Endothelial cell (in vitro differentiated cells): ENCODE measurements around the gene RAD1. TPM values are rescaled to one million over a fixed set of nuclear protein-coding genes. Genes with fewer than 3 reads are reported as not detected.

Experiments
- DNase-seq: peaks from one replicate; pipeline ENCODE4 v3.0.0; 2021; ENCODE audit warnings: low spot score
- H3K27ac Mint-ChIP-seq: one replicate; pipeline ENCODE4 v1.8.0; 2021; ENCODE audit warnings: mixed read lengths, inconsistent platforms; ENCODE audit not compliant: unreplicated experiment
- H3K27me3 Mint-ChIP-seq: one replicate; pipeline ENCODE4 v1.8.0; 2021; ENCODE audit warnings: mild to moderate bottlenecking, moderate library complexity, mixed read lengths, inconsistent platforms; ENCODE audit not compliant: unreplicated experiment
- H3K36me3 Mint-ChIP-seq: one replicate; pipeline ENCODE4 v1.8.0; 2021; ENCODE audit warnings: mild to moderate bottlenecking, low read depth, mixed read lengths, inconsistent platforms; ENCODE audit not compliant: unreplicated experiment
- H3K4me1 Mint-ChIP-seq: one replicate; pipeline ENCODE4 v1.8.0; 2021; ENCODE audit warnings: mild to moderate bottlenecking, mixed read lengths, inconsistent platforms; ENCODE audit not compliant: unreplicated experiment
- H3K4me3 Mint-ChIP-seq: one replicate; pipeline ENCODE4 v1.8.0; 2021; ENCODE audit warnings: mild to moderate bottlenecking, mixed read lengths, inconsistent platforms; ENCODE audit not compliant: unreplicated experiment
- H3K9me3 Mint-ChIP-seq: one replicate; pipeline ENCODE4 v1.8.0; 2021; ENCODE audit warnings: mixed read lengths, inconsistent platforms; ENCODE audit not compliant: unreplicated experiment
- CTCF ChIP-seq: fragments of 200-600 bp; sonication (generic); IDR thresholded peaks from one replicate; pipeline ENCODE4 v1.5.0; 2021; ENCODE audit warnings: antibody characterized with exemption; ENCODE audit not compliant: unreplicated experiment
- total RNA-seq: library from RNA; stranded (reverse); fragmentation: NEBNext Ultra II Directional; extraction: Animal tissue kit (Norgen Biotek cat#: 25700); gene quantifications from one replicate; pipeline ENCODE4 v1.2.1, GENCODE V29; 2021; ENCODE audit not compliant: unreplicated experiment

RAD1 gene
- total RNA-seq, 1 donor from 2014 or later = 15.2 TPM

GRCh38 chr5:34944460-34945047, 29.2 kb upstream of the RAD1 start:
- no peaks in the 10 kb centered on the region for H3K9me3 Mint-ChIP-seq
- peaks cover 31% of the 10 kb centered on the region for H3K36me3 Mint-ChIP-seq
- no peak overlapping the region for H3K27ac Mint-ChIP-seq
- no peak overlapping the region for H3K4me3 Mint-ChIP-seq
- no peak for DNase-seq
- TF ChIP-seq CTCF = no peak
- no peaks in the 10 kb centered on the region for H3K4me1 Mint-ChIP-seq
- no peaks in the 10 kb centered on the region for H3K27me3 Mint-ChIP-seq

DNA sequence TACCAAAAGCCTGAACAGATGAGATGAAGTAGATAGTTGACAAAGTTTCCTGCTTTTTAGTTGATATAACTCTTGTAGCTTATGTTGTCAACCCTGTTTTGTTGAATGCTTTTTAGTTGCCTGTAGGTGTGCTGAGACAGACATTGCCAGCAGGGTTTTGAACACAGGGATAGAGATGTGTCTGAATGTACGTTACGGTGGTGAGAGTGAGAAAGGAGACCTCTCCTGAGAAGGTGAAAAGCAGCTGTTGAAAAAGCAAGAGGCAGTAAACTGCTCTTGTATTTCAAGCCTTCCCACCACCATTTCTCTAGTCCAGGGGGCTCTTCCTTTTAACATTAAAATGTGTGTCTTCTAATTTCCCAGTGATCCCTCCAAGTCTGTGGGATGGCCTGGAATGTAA, 28.7 kb upstream of the RAD1 start:
- H3K4me1 Mint-ChIP-seq = no peaks in the 10 kb centered on the region
- H3K36me3 Mint-ChIP-seq = peaks cover 30% of the 10 kb centered on the region
- no peaks in the 10 kb centered on the region for H3K27me3 Mint-ChIP-seq
- no peaks in the 10 kb centered on the region for H3K9me3 Mint-ChIP-seq
- no peak overlapping the region for H3K27ac Mint-ChIP-seq
- no peak overlapping the region for H3K4me3 Mint-ChIP-seq
- no peak for DNase-seq
- TF ChIP-seq CTCF = no peak

- Mint-ChIP-seq H3K27ac (no peak overlapping the region), H3K9me3 (no peaks in the 10 kb centered on the region), H3K36me3 (peaks cover 33% of the 10 kb centered on the region), H3K4me3 (no peak overlapping the region), H3K4me1 (no peaks in the 10 kb centered on the region), H3K27me3 (no peaks in the 10 kb centered on the region)
- TF ChIP-seq CTCF = no peak
- no peak for DNase-seq
These were observed 26.6 kb upstream of the RAD1 start for GRCh38 chr5:34941936-34942335.

DNA sequence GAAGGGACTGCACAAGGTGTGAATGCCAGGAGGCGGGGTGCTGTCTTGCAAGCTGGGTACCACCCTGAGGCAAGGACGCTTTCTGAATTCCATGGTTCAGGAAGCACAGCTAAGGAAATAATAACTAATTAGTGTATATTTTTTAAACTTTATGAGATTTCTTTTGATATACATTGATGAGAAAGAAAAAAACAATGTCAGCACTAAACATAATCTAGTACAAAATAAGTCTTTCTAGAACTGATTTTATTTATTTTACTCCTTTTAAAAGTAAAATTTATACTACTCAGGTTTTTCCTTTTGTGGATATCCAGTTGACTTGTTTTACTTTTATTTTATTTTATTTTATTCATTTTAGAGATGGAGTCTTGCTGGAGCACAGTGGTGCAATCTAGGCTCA, 17.6 kb upstream of the RAD1 start:
- H3K36me3 Mint-ChIP-seq = peaks cover 16% of the 10 kb centered on the region
- H3K9me3 Mint-ChIP-seq = no peaks in the 10 kb centered on the region
- H3K4me3 Mint-ChIP-seq = no peak overlapping the region
- no peak for DNase-seq
- H3K4me1 Mint-ChIP-seq = peaks cover 18% of the 10 kb centered on the region
- H3K27ac Mint-ChIP-seq = no peak overlapping the region
- peaks cover 3% of the 10 kb centered on the region for H3K27me3 Mint-ChIP-seq
- no peak for TF ChIP-seq CTCF

GRCh38 chr5:34930870-34931269, 15.6 kb upstream of the RAD1 start:
- Mint-ChIP-seq H3K36me3 (peaks cover 10% of the 10 kb centered on the region), H3K27ac (peak overlapping the region; percentile 14), H3K4me1 (peaks cover 18% of the 10 kb centered on the region), H3K9me3 (no peaks in the 10 kb centered on the region), H3K4me3 (peak overlapping the region; percentile 98), H3K27me3 (peaks cover 3% of the 10 kb centered on the region)
- DNase-seq = no peak
- TF ChIP-seq CTCF = no peak
